Erythroblast (primary cell): Measurements from ENCODE around the gene TMPRSS5.

ENCODE experiments used
- GATA1 ChIP-seq: IDR thresholded peaks from 2 replicates; pipeline ENCODE4 v1.6.1; 2011; ENCODE audit warnings: low read depth, mild to moderate bottlenecking, control low read depth, low read length, moderate library complexity
- POLR2A ChIP-seq: IDR thresholded peaks from 2 replicates; pipeline ENCODE4 v1.6.1; 2011; ENCODE audit warnings: mild to moderate bottlenecking, low read length

DNA sequence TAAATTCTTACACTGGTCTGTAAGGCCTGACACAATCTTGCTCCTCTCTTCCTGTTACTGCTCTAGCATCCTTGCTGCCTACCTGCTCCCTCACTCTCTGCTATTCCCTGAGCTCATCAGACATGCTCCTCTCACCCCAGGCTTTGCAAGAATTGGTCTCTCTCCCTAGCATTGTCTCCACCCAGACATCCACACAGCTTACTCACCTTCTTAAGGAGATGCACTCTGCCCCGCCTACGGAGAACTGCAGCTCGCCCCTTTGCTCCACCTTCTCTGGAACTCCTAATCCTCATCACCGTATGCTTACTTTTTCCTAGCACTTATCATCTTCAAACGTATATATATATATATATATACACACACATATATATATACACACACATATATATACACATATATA is 23.3 kb upstream of the TMPRSS5 start:
- TF ChIP-seq POLR2A (no peak), GATA1 (no peak)
